Measurements from ENCODE around the gene STEAP1.

GRCh38 chr7:90181485-90181884 is 27.2 kb downstream of the STEAP1 start:
- TF ChIP-seq CTCF (IDR thresholded peaks at IDR 0.05) = no peak
- TF ChIP-seq POLR2A (IDR thresholded peaks at IDR 0.05) = no peak

All from tibial nerve (tissue), 3 donors.